ENCODE measurements around the gene MAPK8. TPM values are rescaled to one million over a fixed set of nuclear protein-coding genes. Genes with fewer than 3 reads are reported as not detected.

The MAPK8 gene
- total RNA-seq, 2 experiments from 2014 or later = 29.1 to 40.5 TPM

- Histone ChIP-seq H3K79me2 (ENCODE audit: insufficient read depth, low read depth, low read length) (no peaks in the 10 kb centered on the region), H3K9me3 (ENCODE audit: low read length) (no peaks in the 10 kb centered on the region), H3K4me2 (ENCODE audit: low read length) (no peak overlapping the region), H3K27ac (ENCODE audit: low read depth, low read length, poor library complexity, severe bottlenecking) (no peak overlapping the region), H3K4me3 (ENCODE audit: low read depth, low read length, poor library complexity, severe bottlenecking) (no peak overlapping the region), H3K36me3 (ENCODE audit: insufficient read depth, low read length) (no peaks in the 10 kb centered on the region), H2AFZ (ENCODE audit: low read length) (no peak overlapping the region), H3K9me2 (ENCODE audit: insufficient read depth, low read length) (no peaks in the 10 kb centered on the region), H4K20me1 (ENCODE audit: insufficient read depth, low read length) (no peaks in the 10 kb centered on the region), H3K4me1 (ENCODE audit: insufficient read depth, low read length, poor library complexity, severe bottlenecking) (no peaks in the 10 kb centered on the region)
- DNase-seq (ENCODE audit: low spot score) = no peak
- intact Hi-C loops (cut with micrococcal nuclease; ENCODE audit: unreplicated experiment) = no loop called here
- TF ChIP-seq EZH2phosphoT487 (IDR thresholded peaks at IDR 0.05; ENCODE audit: borderline replicate concordance, low read depth, low read length) = no peak
- TF ChIP-seq, protein P1, sequence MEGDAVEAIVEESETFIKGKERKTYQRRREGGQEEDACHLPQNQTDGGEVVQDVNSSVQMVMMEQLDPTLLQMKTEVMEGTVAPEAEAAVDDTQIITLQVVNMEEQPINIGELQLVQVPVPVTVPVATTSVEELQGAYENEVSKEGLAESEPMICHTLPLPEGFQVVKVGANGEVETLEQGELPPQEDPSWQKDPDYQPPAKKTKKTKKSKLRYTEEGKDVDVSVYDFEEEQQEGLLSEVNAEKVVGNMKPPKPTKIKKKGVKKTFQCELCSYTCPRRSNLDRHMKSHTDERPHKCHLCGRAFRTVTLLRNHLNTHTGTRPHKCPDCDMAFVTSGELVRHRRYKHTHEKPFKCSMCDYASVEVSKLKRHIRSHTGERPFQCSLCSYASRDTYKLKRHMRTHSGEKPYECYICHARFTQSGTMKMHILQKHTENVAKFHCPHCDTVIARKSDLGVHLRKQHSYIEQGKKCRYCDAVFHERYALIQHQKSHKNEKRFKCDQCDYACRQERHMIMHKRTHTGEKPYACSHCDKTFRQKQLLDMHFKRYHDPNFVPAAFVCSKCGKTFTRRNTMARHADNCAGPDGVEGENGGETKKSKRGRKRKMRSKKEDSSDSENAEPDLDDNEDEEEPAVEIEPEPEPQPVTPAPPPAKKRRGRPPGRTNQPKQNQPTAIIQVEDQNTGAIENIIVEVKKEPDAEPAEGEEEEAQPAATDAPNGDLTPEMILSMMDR (conservative IDR thresholded peaks at IDR 0.05; ENCODE audit: low read length) = no peak
- ChIA-PET POLR2A (interaction anchor here (0.7 kb wide), 1 partner anchor 23 kb away, joined by 3 read pairs; no protein-coding TSS in a partner anchor), CTCF (ENCODE audit: unreplicated experiment) (no interaction called here)
- no TSS peak for BruUV-seq (replicated peaks)
Observed at GRCh38 chr10:48258105-48258504, 48.4 kb upstream of the MAPK8 start.

- no peaks in the 10 kb centered on the region for H3K9me2 ChIP-seq (ENCODE audit: insufficient read depth, low read length)
- no peaks in the 10 kb centered on the region for H3K79me2 ChIP-seq (ENCODE audit: insufficient read depth, low read depth, low read length)
- POLR2A ChIA-PET = no interaction called here
- no peak overlapping the region for H3K4me3 ChIP-seq (ENCODE audit: low read depth, low read length, poor library complexity, severe bottlenecking)
- no peak overlapping the region for H3K27ac ChIP-seq (ENCODE audit: low read depth, low read length, poor library complexity, severe bottlenecking)
- CTCF ChIA-PET (ENCODE audit: unreplicated experiment) = no interaction called here
- H3K9me3 ChIP-seq (ENCODE audit: low read length) = no peaks in the 10 kb centered on the region
- H3K36me3 ChIP-seq (ENCODE audit: insufficient read depth, low read length) = no peaks in the 10 kb centered on the region
- TF ChIP-seq EZH2phosphoT487 (IDR thresholded peaks at IDR 0.05; ENCODE audit: borderline replicate concordance, low read depth, low read length) = no peak
- TF ChIP-seq, protein P1 (conservative IDR thresholded peaks at IDR 0.05; ENCODE audit: low read length) = no peak
- intact Hi-C loops (cut with micrococcal nuclease; ENCODE audit: unreplicated experiment) = no loop called here
- no peak overlapping the region for H3K4me2 ChIP-seq (ENCODE audit: low read length)
- BruUV-seq (replicated peaks) = no TSS peak
- H4K20me1 ChIP-seq (ENCODE audit: insufficient read depth, low read length) = no peaks in the 10 kb centered on the region
- no peaks in the 10 kb centered on the region for H3K4me1 ChIP-seq (ENCODE audit: insufficient read depth, low read length, poor library complexity, severe bottlenecking)
- no peak overlapping the region for H2AFZ ChIP-seq (ENCODE audit: low read length)
- no peak for DNase-seq (ENCODE audit: low spot score)
Observed at GRCh38 chr10:48266528-48266927, 39.9 kb upstream of the MAPK8 start.

GRCh38 chr10:48271047-48271730 lies 35.3 kb upstream of the MAPK8 start:
- Histone ChIP-seq H3K36me3 (ENCODE audit: insufficient read depth, low read length) (no peaks in the 10 kb centered on the region), H3K9me2 (ENCODE audit: insufficient read depth, low read length) (no peaks in the 10 kb centered on the region), H3K4me2 (ENCODE audit: low read length) (no peak overlapping the region), H3K9me3 (ENCODE audit: low read length) (no peaks in the 10 kb centered on the region), H3K4me1 (ENCODE audit: insufficient read depth, low read length, poor library complexity, severe bottlenecking) (no peaks in the 10 kb centered on the region), H4K20me1 (ENCODE audit: insufficient read depth, low read length) (no peaks in the 10 kb centered on the region), H3K79me2 (ENCODE audit: insufficient read depth, low read depth, low read length) (no peaks in the 10 kb centered on the region), H2AFZ (ENCODE audit: low read length) (no peak overlapping the region), H3K27ac (ENCODE audit: low read depth, low read length, poor library complexity, severe bottlenecking) (no peak overlapping the region), H3K4me3 (ENCODE audit: low read depth, low read length, poor library complexity, severe bottlenecking) (no peak overlapping the region)
- POLR2A ChIA-PET = no interaction called here
- no peak for DNase-seq (ENCODE audit: low spot score)
- TF ChIP-seq, protein P1 (conservative IDR thresholded peaks at IDR 0.05; ENCODE audit: low read length) = no peak
- no peak for TF ChIP-seq EZH2phosphoT487 (IDR thresholded peaks at IDR 0.05; ENCODE audit: borderline replicate concordance, low read depth, low read length)
- CTCF ChIA-PET (ENCODE audit: unreplicated experiment) = no interaction called here
- BruUV-seq (replicated peaks) = no TSS peak
- intact Hi-C loops (cut with micrococcal nuclease; ENCODE audit: unreplicated experiment) = no loop called here

Data from OCI-LY7 (cell line).